HT-29 (cell line): Measurements from ENCODE around the gene PCGF3. TPM values are rescaled to one million over a fixed set of nuclear protein-coding genes. Genes with fewer than 3 reads are reported as not detected.

Source experiments
- DNase-seq: peaks from one replicate; pipeline ENCODE4 v3.0.0-alpha.2; 2015; ENCODE audit warnings: low spot score
- total RNA-seq: library from RNA; depleted of rRNA; stranded (reverse); fragments of >200 nt; shearing (Covaris generic); gene quantifications from 2 replicates; pipeline ENCODE4 v1.2.3, GENCODE V29; 2014; rRNA removed

Gene PCGF3
- total RNA-seq = 48.6 and 64.9 TPM in 2 replicates

- DNase-seq = peak; percentile 94
These were observed at the start of gene PCGF3 for GRCh38 chr4:705278-706082. Gene PCGF3 (plus strand): TSS chr4:705832. CDS start chr4:733681, 27,849 bp downstream.

- DNase-seq = no peak
These were observed 48.9 kb upstream of the PCGF3 start for GRCh38 chr4:656436-657337.

- DNase-seq = no peak
These were observed 48.2 kb upstream of the PCGF3 start for GRCh38 chr4:657338-657833.

- no peak for DNase-seq
These were observed 47.6 kb upstream of the PCGF3 start for GRCh38 chr4:657834-658667.

- DNase-seq = no peak
These were observed 46.7 kb upstream of the PCGF3 start for GRCh38 chr4:658681-659667.

- no peak for DNase-seq
These were observed 45.8 kb upstream of the PCGF3 start for GRCh38 chr4:659851-660250.

GRCh38 chr4:660401-660800, 45.2 kb upstream of the PCGF3 start:
- no peak for DNase-seq

- DNase-seq = no peak
These were observed 44.4 kb upstream of the PCGF3 start for GRCh38 chr4:661231-661630.

GRCh38 chr4:661881-662761, 43.5 kb upstream of the PCGF3 start:
- DNase-seq = no peak

- no peak for DNase-seq
These were observed 42.6 kb upstream of the PCGF3 start for GRCh38 chr4:663046-663437.

- DNase-seq = no peak
These were observed 41.9 kb upstream of the PCGF3 start for GRCh38 chr4:663438-664428.

- no peak for DNase-seq
These were observed 40.9 kb upstream of the PCGF3 start for GRCh38 chr4:664713-665231.

- no peak for DNase-seq
These were observed 40.3 kb upstream of the PCGF3 start for GRCh38 chr4:665381-665750.

GRCh38 chr4:665751-666435, 39.7 kb upstream of the PCGF3 start:
- DNase-seq = no peak

GRCh38 chr4:666436-666810, 39.2 kb upstream of the PCGF3 start:
- no peak for DNase-seq

GRCh38 chr4:666822-667544, 38.6 kb upstream of the PCGF3 start:
- DNase-seq = no peak

- no peak for DNase-seq
These were observed 38.1 kb upstream of the PCGF3 start for GRCh38 chr4:667545-667925.
